Retinal pigment epithelial cell (primary cell): ENCODE results near the gene CD8B.

ENCODE experiments used
- DNase-seq: peaks from one replicate; pipeline ENCODE4 v3.0.0-alpha.2; 2010; ENCODE audit warnings: low read depth
- H3K4me3 ChIP-seq: 2 replicates; pipeline ENCODE4 v1.5.1; 2011; ENCODE audit warnings: mild to moderate bottlenecking, low read length, control low read depth, moderate library complexity
- TF ChIP-seq, protein P1 (sequence below): conservative IDR thresholded peaks from 2 replicates; pipeline ENCODE4 v1.5.1; 2011; ENCODE audit warnings: low read depth, low read length, control low read depth, inconsistent platforms

The CD8B gene

GRCh38 chr2:86809481-86810121 is 52.1 kb downstream of the CD8B start:
- H3K4me3 ChIP-seq = no peak overlapping the region
- no peak for DNase-seq
- TF ChIP-seq, protein P1, sequence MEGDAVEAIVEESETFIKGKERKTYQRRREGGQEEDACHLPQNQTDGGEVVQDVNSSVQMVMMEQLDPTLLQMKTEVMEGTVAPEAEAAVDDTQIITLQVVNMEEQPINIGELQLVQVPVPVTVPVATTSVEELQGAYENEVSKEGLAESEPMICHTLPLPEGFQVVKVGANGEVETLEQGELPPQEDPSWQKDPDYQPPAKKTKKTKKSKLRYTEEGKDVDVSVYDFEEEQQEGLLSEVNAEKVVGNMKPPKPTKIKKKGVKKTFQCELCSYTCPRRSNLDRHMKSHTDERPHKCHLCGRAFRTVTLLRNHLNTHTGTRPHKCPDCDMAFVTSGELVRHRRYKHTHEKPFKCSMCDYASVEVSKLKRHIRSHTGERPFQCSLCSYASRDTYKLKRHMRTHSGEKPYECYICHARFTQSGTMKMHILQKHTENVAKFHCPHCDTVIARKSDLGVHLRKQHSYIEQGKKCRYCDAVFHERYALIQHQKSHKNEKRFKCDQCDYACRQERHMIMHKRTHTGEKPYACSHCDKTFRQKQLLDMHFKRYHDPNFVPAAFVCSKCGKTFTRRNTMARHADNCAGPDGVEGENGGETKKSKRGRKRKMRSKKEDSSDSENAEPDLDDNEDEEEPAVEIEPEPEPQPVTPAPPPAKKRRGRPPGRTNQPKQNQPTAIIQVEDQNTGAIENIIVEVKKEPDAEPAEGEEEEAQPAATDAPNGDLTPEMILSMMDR = no peak

DNA sequence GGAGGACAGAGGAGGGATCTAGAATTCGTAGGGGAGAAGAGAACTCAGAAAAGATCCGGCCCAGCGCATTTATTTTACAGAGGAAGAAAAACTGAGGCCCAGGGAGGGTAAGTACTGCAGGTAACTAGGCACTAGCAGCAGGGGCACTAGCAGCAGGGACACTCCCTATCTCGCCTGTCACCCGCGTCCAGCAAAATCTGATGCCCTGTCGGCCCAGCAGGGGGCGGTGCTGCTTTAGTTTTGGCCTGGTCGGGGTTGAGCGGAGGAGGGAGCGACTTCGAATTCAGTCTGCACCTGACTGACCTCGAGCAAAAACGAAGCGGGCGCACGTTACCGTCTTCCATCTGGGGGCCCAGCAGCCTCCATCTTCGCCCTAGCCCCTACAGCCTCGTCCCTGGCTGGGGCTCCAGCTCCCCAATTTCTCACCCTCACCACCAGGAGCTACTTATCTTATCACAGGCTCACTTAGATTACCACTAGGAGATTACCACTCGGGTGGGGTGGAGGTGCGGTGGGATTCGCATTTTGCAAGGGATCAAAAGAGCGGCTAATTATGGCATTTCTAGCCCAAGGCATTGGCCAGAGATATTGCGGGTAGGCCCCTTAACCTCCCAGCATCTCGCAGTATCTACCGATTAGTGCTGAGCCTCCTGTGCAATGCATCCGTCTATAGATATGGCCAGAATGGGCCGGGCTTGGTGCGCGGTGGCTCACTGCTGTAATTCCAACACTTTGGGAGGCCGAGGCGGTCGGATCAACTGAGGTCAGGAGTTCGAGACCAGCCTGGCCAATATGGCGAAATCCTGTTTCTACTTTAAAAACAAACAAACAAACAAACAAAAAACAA is 53.1 kb downstream of the CD8B start:
- TF ChIP-seq, protein P1 = peak; percentile 83
- DNase-seq = peak; percentile 32
- H3K4me3 ChIP-seq = peak overlapping the region; percentile 61

- TF ChIP-seq, protein P1 = no peak
- peak overlapping the region; percentile 61 for H3K4me3 ChIP-seq
- DNase-seq = peak; percentile 19
Measured at GRCh38 chr2:86807468-86808275, 54.0 kb downstream of the CD8B start.

DNA sequence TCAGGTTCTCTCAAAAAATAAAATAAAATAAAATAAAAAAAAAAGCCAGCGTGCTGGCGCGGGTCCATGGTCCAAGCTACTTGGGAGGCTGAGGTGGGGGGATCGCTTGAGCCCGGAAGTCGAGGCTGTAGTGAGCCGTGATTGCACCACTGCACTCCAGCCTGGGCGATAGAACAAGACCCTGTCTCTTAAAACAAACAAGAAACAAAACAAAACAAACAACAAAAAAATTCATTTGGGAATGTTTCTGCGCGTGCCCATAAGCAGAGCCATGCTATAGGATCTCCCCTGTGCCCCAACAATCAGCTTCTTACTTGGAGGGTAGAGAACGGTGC is 54.6 kb downstream of the CD8B start:
- TF ChIP-seq, protein P1 = no peak
- peak overlapping the region; percentile 61 for H3K4me3 ChIP-seq
- no peak for DNase-seq

- no peak for DNase-seq
- H3K4me3 ChIP-seq = no peak overlapping the region
- TF ChIP-seq, protein P1 = no peak
Measured at GRCh38 chr2:86806059-86806857, 55.4 kb downstream of the CD8B start.

- TF ChIP-seq, protein P1 = no peak
- DNase-seq = no peak
- H3K4me3 ChIP-seq = no peak overlapping the region
Measured at GRCh38 chr2:86800856-86801567, 60.7 kb downstream of the CD8B start.
